HuH-7 (cell line): Measurements from ENCODE around the gene SUPT6H.
"Not testable (repeated sequence)": the region's sequence is repeated elsewhere in the genome, so short reads cannot be mapped to it uniquely, and the experiment has no call there.

ENCODE experiments used
- DNase-seq: peaks from one replicate; pipeline ENCODE4 v3.0.0; 2011; ENCODE audit warnings: low spot score

SUPT6H gene

DNA sequence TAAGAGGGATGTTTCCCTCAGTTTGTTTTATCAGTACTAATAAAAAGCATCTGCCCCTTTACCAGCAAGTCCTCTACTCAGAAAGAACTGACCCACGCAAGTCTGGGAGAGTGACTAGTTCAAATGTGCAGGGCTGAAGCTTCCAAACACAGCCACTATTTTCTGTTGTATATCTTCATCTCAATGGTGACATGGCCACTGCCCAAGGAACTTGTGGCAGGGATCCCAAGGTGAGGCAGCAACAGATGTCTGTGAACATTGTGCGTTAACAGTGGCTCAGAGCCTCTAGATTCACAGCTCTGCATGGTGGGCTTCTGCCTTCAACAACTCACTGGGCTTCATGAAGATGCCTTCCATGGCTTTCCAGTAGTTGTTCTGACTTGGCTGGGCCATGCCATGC, 13.3 kb upstream of the SUPT6H start:
- no peak for DNase-seq

DNA sequence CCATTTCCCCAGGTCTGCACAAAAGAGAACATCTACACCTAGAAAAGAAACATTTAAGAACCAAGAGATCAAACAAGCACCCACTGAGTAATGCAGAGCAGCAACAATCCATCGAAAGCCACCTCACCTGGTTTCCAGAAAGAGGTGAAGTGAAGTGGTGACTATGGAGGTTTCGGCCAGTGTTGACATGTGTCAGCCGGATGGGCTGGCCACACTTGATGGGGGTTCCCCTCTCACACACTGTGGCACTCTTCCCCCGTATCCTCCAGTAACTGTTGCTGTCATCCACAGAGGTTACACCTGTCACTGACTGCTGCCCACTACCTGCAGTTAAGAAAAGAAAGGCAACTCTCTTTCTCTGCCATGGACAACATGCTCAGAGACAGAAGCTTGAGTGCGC, 6.8 kb upstream of the SUPT6H start:
- no peak for DNase-seq

DNA sequence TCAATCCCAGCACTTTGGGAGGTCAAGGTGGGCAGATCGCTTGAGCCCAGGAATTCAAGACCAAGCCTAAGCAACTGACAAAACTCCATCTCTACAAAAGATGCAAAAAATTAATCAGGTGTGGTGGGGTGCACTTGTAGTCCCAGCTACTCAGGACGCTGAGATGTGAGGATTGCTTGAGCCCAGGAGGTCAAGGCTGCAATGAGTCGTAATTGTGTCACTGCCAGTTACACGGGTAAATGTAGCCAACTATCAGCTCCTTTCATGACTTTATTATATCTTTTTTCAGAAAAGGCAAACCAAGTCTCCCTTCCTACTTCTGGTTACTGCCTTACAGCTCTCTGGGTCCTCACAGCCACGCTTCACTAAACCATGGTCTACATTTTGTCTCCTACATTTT, 4.2 kb upstream of the SUPT6H start:
- DNase-seq, result no peak

DNA sequence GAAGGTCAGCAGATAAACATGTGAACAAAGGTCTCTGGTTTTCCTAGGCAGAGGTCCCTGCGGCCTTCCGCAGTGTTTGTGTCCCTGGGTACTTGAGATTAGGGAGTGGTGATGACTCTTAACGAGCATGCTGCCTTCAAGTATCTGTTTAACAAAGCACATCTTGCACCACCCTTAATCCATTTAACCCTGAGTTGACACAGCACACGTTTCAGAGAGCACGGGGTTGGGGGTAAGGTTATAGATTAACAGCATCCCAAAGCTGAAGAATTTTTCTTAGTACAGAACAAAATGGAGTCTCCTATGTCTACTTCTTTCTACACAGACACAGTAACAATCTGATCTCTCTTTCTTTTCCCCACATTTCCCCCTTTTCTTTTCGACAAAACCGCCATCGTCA, 3.7 kb upstream of the SUPT6H start:
- not testable (repeated sequence) for DNase-seq

DNA sequence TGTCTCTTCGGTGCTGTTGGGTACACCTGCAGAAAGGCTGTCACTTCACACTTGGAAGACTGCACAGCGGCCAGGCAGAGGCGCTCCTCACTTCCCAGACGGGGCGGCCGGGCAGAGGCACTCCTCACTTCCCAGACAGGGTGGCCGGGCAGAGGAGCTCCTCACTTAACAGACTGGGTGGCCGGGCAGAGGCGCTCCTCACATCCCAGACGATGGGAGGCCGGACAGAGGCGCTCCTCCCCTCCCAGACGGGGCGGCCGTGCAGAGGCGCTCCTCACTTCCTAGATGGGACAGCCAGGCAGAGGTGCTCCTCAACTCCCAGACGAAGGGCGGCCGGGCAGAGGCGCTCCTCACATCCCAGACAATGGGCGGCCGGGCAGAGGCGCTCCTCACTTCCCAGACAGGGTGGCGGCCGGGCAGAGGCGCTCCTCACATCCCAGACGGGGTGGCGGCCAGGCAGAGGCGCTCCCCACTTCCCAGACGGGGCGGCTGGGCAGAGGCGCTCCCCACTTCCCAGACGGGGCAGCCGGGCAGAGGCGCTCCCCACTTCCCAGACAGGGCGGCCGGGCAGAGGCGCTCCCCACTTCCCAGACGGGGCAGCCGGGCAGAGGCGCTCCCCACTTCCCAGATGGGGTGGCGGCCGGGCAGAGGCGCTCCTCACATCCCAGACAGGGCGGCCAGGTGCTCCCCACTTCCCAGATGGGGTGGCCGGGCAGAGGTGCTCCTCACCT, 3.1 kb upstream of the SUPT6H start:
- not testable (repeated sequence) for DNase-seq

DNA sequence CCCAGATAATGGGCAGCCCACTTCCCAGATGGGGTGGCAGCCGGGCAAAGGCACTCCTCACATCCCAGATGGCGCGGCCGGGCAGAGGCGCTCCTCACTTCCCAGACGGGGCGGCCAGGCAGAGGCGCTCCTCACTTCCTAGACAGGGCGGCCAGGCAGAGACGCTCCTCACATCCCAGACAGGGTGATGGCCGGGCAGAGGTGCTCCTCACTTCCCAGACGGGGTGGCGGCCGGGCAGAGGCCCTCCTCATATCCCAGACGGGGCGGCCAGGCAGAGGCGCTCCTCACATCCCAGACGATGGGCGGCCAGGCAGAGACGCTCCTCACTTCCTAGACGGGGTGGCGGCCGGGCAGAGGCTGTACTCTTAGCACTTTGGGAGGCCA, 2.5 kb upstream of the SUPT6H start:
- DNase-seq, result not testable (repeated sequence)

DNA sequence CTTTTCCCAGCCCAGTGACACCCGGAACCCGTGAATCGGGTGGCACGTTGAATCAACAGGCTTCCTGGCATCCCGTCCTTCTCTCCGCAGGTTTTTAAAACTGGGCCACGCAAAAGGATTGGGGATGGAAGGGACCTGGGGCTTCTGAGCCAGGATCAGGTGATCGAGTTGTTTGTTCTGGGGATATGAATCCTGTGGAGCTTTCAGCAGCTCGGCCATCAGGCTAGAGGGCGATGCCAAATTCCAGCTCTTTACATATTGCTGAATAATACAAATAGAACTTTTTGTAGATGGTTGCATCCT, 473 bp downstream of the SUPT6H start:
- DNase-seq, result no peak

DNA sequence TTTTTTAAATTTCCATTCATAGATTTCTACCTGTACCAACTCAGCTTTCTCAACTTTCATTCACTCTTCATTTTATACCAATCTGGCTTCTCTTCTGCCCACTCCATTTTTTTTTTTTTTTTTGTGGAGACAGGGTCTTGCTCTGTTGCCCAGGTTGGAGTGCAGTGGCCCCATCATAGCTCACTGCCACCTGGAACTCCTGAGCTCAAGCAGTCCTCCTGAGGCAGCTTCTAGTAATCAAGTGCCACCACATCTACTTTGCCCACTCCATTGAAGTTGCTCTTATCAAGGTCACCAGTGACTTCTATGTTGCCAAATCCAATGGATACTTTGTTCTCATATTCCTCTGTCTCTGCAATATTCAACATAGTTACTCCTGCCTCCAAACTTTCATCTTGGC, 1.7 kb downstream of the SUPT6H start:
- no peak for DNase-seq

DNA sequence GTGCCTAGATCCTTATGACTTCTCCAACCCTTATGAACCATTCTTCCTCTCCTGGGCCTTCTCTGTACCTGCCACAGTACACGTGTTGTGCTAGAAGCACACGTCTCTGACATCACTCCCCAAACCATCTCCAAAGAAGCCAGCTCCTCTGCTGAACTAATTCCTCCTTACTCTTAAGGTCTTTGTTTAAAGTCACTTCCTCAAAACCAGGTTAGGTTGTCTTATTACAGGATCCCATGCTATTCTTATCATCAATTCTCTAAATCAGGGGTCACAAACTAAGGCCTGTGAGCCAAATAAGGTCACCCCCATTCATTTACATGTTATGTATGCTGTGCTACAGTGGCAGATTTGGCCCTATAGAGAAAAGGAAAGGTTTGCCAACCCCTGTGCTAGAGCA, 4.0 kb downstream of the SUPT6H start:
- no peak for DNase-seq

DNA sequence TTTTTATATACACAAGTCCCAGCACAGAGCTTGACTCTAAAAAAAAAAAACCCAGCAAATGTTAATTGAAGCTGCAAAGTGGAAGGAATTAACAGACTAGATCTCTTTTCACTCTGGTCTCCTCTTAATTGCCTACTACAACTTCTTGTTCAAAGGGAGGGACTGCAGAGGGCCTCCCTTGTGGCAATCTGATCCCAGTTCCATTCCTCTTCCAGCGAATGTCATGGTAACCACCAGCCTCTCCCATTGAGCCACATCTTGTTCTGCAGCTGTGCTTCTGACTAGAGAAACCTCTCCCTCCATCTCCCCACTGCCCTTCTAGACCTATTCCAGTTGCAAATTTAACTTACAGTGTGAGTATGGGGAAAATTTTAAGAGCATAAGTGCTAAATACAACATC, 5.9 kb downstream of the SUPT6H start:
- DNase-seq, result no peak

DNA sequence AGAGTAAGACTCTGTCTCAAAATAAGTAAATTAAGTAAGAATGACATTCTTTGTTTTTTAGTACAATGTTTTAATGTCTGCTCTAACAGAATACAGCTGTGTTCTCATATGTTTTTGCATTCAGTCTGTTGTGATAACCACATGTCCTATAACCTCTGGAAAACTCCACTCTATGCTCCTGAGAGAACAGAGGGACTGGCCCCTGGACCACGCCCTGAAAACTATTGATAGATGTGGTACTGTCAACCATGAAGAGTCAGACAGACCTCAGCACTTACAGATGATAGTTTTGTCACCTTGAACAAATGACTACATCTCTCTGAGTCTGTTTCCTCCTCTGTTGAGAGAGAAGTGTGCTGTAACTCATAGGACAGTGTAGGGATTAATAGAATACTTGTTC, 7.9 kb downstream of the SUPT6H start:
- DNase-seq, result no peak

DNA sequence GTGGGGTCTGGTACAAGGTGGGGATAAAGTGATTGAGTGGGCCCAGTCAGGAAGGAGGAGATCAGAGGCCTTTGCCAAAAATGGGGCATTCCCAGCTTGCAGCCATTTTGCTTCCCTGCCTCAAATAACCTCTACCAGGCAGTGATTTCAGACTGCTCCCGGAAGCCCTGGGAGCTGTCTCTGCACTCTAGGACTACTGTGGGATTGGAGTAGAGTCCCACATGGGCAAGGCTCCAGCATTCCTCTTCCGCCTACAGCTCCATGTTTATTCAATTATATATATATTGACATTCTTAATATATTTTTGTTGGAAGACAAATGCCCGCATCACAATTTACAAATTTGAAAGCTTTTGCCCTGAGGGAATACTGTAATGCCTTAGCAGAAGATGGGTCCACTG, 13.5 kb downstream of the SUPT6H start:
- DNase-seq, result no peak

DNA sequence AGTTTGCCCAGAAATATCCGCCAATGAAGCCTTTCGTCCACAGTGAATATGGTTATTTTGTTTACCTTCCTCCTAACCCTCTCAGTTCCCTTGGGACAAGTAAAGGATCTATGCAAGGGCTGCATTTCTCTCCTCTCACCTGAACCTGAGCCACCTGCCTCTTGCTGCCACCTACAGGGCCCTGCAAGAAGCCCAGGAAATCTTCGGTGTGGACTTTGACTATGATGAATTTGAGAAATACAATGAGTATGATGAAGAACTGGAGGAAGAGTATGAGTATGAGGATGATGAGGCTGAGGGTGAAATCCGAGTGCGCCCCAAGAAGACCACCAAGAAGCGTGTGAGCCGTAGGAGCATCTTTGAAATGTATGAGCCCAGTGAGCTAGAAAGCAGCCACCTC, 14.0 kb downstream of the SUPT6H start:
- DNase-seq, result peak; percentile 37

DNA sequence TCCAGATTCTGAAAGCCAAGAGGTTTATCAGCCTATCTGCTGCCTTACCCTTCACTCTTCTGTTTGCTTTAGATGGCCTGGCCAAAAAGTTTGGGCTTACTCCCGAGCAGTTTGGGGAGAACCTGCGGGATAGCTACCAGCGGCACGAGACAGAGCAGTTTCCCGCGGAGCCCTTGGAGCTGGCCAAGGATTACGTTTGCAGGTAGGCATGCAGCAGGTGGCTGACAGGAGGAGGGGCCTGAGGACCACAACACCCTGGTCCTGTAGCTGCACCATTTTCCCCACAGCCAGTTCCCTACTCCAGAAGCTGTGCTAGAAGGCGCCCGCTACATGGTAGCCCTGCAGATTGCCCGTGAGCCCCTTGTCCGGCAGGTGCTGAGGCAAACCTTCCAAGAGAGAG, 20.6 kb downstream of the SUPT6H start:
- DNase-seq, result no peak

DNA sequence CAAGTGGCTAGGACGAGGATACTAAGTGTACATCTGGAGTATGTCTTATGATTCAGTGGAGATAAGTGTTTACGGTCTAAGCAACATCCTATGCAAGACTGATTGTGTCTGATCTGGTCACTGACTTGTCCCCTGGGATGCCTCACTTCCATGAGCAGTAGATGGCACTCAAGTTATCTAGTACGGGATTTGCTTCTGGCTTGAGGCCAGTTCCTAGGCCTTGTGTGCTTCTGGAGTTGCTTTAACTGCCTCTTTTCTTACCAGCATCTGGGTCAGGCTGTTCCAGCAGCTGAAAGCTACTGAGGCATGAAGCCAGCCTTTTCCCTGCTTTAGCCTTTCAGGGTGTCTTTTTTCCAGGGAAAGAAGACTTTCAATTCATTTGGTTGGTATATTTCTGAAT, 23.0 kb downstream of the SUPT6H start:
- peak; percentile 44 for DNase-seq

DNA sequence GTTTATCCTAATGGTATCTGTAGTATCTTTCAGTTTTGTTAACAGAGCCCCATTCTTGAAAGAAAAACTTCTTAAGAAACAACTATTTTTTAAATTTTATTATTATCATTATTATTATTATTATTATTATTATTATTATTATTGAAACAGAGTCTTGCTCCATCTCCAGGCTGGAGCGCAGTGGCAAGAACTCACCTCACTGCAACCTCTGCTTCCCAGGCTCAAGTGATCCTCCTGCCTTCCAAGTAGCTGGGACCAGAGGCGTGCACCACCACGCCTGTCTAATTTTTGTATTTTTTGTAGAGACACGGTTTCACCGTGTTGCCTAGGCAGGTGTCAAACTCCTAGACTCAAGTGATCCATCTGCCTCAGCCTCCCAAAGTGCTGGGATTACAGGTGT, 23.4 kb downstream of the SUPT6H start:
- DNase-seq, result no peak

DNA sequence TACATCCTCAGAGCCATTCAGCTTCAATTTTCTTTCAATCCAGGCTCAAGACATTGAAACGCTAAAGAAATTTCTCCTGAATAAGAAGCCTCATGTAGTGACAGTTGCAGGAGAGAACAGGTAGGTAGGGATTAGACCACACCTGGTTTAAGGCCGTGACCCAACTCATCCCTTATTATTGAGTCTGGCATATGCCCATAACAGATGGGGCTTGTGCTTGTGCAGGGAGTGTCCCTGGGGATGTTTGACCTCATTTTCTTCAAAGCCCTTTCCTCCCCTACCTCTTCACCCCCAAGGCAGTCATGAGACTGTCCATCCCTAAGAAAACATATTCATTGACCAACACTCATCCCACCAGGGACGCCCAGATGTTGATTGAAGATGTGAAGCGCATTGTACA, 24.3 kb downstream of the SUPT6H start:
- DNase-seq, result no peak

DNA sequence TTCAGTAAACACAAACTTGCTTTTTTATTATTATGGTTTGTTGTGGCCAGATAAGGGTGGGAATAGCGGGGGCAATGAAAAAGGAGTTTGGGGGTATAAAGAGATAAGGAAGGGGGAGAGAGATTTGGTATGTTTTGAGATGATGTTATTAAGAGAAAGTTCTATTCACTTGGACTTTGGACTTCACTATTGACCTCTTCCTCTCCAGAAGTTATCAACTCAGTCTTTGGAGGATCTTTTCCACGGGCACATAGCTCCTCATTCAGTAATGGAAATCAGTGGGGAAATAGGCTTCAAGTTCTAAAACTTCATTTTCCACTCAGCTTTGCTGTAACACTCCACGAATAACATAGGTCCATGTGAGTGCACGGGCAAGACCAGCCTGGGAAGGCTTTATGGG, 26.5 kb downstream of the SUPT6H start:
- DNase-seq, result no peak

DNA sequence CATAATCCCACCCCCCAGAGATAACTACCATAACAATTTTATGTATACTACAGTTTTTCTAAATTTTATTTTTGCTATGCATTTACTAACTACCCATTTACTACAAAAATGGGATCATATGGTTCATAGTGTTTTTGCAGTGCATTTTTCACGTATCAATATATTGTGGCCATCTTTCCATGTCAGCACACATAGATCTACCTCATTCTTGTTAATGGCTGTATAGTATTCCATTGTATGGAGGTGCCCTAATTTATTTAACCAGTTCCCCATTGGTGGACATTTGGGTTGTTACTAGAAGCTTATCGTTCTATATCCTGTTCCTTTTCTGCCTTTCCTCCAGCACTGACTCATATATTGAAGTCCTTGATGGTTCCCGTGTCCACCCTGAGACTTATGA, 27.0 kb downstream of the SUPT6H start:
- no peak for DNase-seq

DNA sequence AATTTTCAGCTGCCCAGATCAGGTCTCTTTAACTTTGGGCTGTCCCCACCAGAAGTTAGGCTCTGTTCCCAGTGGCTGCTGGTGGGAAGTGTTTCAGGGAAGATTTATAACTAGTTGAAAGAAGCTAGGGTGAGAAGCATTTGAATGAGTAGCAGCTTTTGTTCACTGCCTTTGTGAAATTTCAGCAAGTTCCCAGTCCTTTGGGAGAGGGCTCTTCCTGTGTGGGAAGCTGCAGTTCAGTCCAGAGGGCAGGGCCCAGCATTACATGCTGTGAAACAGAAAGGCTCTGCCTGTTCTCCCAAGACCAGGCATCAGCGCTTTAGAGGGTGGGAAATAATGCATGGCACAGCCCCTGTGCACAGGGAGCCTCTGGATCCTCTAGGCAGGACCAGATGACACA, 31.9 kb downstream of the SUPT6H start:
- DNase-seq, result no peak

DNA sequence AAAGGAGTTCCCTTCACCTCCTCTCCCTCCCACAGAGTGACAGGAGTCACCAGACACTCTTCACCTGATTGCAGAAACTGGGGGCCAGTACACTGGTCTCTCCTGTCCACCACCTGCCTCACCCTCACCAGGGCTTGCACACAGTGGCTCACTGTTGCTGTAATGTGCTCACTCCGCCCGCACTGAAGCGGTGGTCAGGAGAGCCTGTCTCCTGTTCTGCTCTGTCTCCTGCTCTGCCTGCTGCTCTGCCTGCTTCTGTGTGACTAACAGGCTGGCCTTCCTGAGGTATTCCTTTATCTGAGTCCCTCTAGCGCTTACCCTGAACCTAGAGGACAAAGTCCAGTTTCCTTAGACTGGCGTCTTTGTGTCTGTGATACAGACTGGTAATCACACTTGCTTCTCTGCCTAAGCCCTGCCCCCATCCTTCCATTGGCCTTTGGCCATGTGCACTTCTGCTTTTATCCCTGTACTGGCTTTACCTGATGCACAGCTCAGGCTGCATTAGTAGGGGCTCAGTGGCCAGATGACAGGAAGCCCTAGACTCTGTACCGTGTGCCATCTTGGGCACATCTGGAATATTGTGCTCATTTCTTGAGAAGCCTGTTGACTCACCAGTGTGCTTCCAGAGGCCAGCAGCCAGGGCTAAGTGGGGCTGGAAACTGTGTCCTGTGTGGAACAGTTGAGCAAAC, 36.4 kb downstream of the SUPT6H start:
- peak; percentile 97 for DNase-seq

DNA sequence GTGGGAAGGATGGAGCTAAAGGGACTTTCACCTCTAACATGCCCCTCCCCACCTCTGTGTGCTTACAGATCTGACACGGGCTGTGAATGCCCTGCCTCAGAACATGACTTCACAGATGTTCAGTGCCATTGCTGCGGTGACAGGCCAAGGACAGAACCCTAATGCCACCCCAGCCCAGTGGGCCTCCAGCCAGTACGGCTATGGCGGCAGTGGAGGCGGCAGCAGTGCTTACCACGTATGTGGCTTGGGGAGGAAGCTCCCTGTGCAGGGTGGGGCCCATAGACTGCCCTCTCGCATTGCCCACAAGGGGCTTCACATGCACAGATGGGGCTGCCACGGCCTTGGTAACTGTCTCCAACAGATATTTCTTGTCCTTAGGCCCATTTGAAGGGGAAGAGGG, 38.3 kb downstream of the SUPT6H start:
- DNase-seq, result no peak

DNA sequence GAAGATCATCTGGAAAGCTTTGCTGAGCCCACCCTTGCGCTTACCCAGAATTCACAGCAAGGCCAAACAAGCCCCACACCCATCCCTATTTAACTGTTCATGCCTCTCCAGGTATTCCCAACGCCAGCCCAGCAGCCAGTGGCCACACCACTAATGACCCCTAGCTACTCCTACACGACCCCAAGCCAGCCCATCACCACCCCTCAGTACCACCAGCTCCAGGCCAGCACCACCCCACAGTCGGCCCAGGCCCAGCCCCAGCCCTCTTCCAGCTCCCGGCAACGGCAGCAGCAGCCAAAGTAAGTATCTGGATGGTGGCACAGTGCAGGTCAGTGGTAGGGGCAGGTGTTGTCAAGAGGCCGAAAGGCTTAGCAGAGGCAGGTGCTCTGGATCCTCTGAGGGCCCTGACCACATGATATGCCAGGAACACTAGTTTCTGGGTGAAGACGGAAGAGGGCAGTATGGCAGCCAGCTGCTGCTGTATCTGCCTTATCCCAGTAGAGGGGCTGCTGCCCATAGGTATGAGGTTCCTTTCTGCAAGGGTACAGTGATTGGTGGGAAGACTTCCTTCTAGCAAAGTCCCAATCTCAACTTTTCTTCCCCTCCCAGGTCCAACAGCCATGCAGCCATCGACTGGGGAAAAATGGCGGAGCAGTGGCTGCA, 39.0 kb downstream of the SUPT6H start:
- no peak for DNase-seq
